SU-DHL-6 (cell line): Measurements from ENCODE around the gene PRDM1.

Experiments
- CTCF ChIP-seq: fragments of 200-600 bp; sonication (generic); IDR thresholded peaks from one replicate; pipeline ENCODE4 v1.5.1; 2017; ENCODE audit warnings: antibody characterized with exemption, mild to moderate bottlenecking, low read length, moderate library complexity; ENCODE audit not compliant: insufficient read depth, poor library complexity, severe bottlenecking
- EZH2phosphoT487 ChIP-seq: fragments of 200-600 bp; sonication (generic), shearing (Covaris generic); conservative IDR thresholded peaks from 2 replicates; pipeline ENCODE4 v1.6.1; 2018; ENCODE audit warnings: mild to moderate bottlenecking, antibody characterized with exemption, low read length, moderate library complexity, mixed read lengths

- TF ChIP-seq CTCF (no peak), EZH2phosphoT487 (no peak)
Observed at GRCh38 chr6:106069478-106069877, 16.7 kb upstream of the PRDM1 start.
